ENCODE data around the gene ANGPTL1.

Gene ANGPTL1

DNA sequence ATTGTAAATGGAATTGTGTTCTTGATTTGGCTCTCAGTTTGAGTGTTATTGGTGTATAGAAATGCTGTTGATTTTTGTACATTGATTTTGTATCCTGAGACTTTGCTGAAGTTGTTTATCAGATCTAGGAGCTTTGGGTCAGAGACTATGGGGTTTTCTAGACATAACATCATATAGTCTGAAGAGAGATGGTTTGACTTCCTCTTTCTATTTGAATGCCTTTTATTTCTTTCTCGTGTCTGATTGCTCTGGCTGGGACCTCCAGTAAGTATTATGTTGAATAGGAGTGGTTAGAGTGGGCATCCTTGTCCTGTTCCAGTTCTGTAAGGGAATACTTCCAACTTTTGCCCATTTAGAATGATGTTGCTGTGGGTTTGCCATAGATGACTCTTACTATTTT, 39.1 kb upstream of the ANGPTL1 start:
- Histone ChIP-seq H3K79me2 (ENCODE audit: insufficient read depth, low read length) (no peaks in the 10 kb centered on the region), H3K27me3 (ENCODE audit: insufficient read depth, low read length, poor library complexity, severe bottlenecking) (no peaks in the 10 kb centered on the region), H3F3A (ENCODE audit: low read depth) (no peaks in the 10 kb centered on the region), H3K9me2 (replicated peaks; ENCODE audit: low read depth, low read length) (no peaks in the 10 kb centered on the region), H3K36me3 (ENCODE audit: insufficient read depth, low read length) (no peaks in the 10 kb centered on the region), H3K9me3 (ENCODE audit: insufficient read depth, low read depth, low read length) (no peaks in the 10 kb centered on the region), H3K4me2 (ENCODE audit: low read depth, low read length, poor library complexity, severe bottlenecking) (no peak overlapping the region), H3K9ac (ENCODE audit: low read depth, low read length, poor library complexity, severe bottlenecking) (no peak overlapping the region), H4K20me1 (ENCODE audit: insufficient read depth, low read length, poor library complexity, severe bottlenecking) (no peaks in the 10 kb centered on the region), H2AFZ (ENCODE audit: low read length) (no peak overlapping the region), H3K4me3 (ENCODE audit: low read length, poor library complexity, severe bottlenecking) (no peak overlapping the region), H3K4me1 (ENCODE audit: insufficient read depth, low read length, poor library complexity, severe bottlenecking) (no peaks in the 10 kb centered on the region)
- TF ChIP-seq EZH2phosphoT487 (IDR thresholded peaks at IDR 0.05; ENCODE audit: borderline replicate concordance) (no peak), CTCF (conservative IDR thresholded peaks at IDR 0.05; ENCODE audit: low read length) (no peak)

GRCh38 chr1:178908358-178908757, 37.5 kb upstream of the ANGPTL1 start:
- H3K79me2 ChIP-seq (ENCODE audit: insufficient read depth, low read length) = no peaks in the 10 kb centered on the region
- no peaks in the 10 kb centered on the region for H3K9me3 ChIP-seq (ENCODE audit: insufficient read depth, low read depth, low read length)
- TF ChIP-seq CTCF (conservative IDR thresholded peaks at IDR 0.05; ENCODE audit: low read length) (no peak), EZH2phosphoT487 (IDR thresholded peaks at IDR 0.05; ENCODE audit: borderline replicate concordance) (no peak)

GRCh38 chr1:178901482-178902125, 30.7 kb upstream of the ANGPTL1 start:
- H3K4me1 ChIP-seq (ENCODE audit: insufficient read depth, low read length, poor library complexity, severe bottlenecking) = no peaks in the 10 kb centered on the region
- no peaks in the 10 kb centered on the region for H3K9me2 ChIP-seq (replicated peaks; ENCODE audit: low read depth, low read length)
- TF ChIP-seq EZH2phosphoT487 (IDR thresholded peaks at IDR 0.05; ENCODE audit: borderline replicate concordance) (no peak), CTCF (conservative IDR thresholded peaks at IDR 0.05; ENCODE audit: low read length) (no peak)
- H3K9ac ChIP-seq (ENCODE audit: low read depth, low read length, poor library complexity, severe bottlenecking) = no peak overlapping the region
- no peaks in the 10 kb centered on the region for H3F3A ChIP-seq (ENCODE audit: low read depth)
- no peak overlapping the region for H3K4me3 ChIP-seq (ENCODE audit: low read length, poor library complexity, severe bottlenecking)
- H3K79me2 ChIP-seq (ENCODE audit: insufficient read depth, low read length) = no peaks in the 10 kb centered on the region
- H4K20me1 ChIP-seq (ENCODE audit: insufficient read depth, low read length, poor library complexity, severe bottlenecking) = no peaks in the 10 kb centered on the region
- H3K36me3 ChIP-seq (ENCODE audit: insufficient read depth, low read length) = no peaks in the 10 kb centered on the region
- no peak overlapping the region for H2AFZ ChIP-seq (ENCODE audit: low read length)
- no peaks in the 10 kb centered on the region for H3K9me3 ChIP-seq (ENCODE audit: insufficient read depth, low read depth, low read length)
- H3K27me3 ChIP-seq (ENCODE audit: insufficient read depth, low read length, poor library complexity, severe bottlenecking) = no peaks in the 10 kb centered on the region
- H3K4me2 ChIP-seq (ENCODE audit: low read depth, low read length, poor library complexity, severe bottlenecking) = no peak overlapping the region

More at GRCh38 chr1:178908358-178908757, 37.5 kb upstream of the ANGPTL1 start:
- H3K4me2 ChIP-seq (ENCODE audit: low read depth, low read length, poor library complexity, severe bottlenecking) = no peak overlapping the region
- H3F3A ChIP-seq (ENCODE audit: low read depth) = no peaks in the 10 kb centered on the region
- no peaks in the 10 kb centered on the region for H3K4me1 ChIP-seq (ENCODE audit: insufficient read depth, low read length, poor library complexity, severe bottlenecking)
- no peak overlapping the region for H3K4me3 ChIP-seq (ENCODE audit: low read length, poor library complexity, severe bottlenecking)
- no peak overlapping the region for H2AFZ ChIP-seq (ENCODE audit: low read length)
- H4K20me1 ChIP-seq (ENCODE audit: insufficient read depth, low read length, poor library complexity, severe bottlenecking) = no peaks in the 10 kb centered on the region
- no peak overlapping the region for H3K9ac ChIP-seq (ENCODE audit: low read depth, low read length, poor library complexity, severe bottlenecking)
- H3K9me2 ChIP-seq (replicated peaks; ENCODE audit: low read depth, low read length) = no peaks in the 10 kb centered on the region
- no peaks in the 10 kb centered on the region for H3K36me3 ChIP-seq (ENCODE audit: insufficient read depth, low read length)
- H3K27me3 ChIP-seq (ENCODE audit: insufficient read depth, low read length, poor library complexity, severe bottlenecking) = no peaks in the 10 kb centered on the region
